ENCODE results near the gene DIP2C. TPM values are rescaled to one million over a fixed set of nuclear protein-coding genes. Genes with fewer than 3 reads are reported as not detected.

The DIP2C gene
- total RNA-seq, 1 donor from 2014 or later, result 10.1 TPM

DNA sequence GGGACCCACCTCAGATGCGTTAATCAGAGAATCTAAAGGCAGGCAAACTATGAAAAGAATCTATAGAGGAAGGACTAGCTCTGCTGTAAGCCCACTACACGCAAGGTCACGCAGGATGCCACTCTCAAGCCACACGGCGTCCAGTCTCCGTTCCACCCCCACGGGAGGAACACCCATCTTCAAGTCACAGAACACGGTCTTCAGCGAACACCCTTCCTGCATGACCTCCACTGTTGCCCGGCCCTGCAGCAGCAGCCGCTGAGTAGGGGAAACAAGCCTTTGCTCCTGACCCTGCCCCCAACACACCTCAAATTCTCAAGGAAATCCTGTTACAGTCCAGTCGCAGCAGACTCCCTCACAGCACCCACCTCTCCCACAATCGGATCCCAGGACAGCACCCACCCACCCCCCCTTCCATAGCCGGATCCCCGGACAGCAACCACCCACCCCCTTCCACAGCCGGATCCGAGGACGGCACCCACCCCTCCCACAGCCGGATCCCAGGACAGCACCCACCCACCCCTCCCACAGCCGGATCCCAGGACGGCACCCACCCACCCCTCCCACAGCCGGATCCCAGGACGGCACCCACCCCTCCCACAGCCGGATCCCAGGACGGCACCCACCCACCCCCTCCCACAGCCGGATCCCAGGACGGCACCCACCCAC is 133.7 kb downstream of the DIP2C start:
- Histone ChIP-seq H3F3A (ENCODE audit: low read depth) (no peaks in the 10 kb centered on the region), H4K20me1 (ENCODE audit: low read depth) (peaks cover 62% of the 10 kb centered on the region), H3K27me3 (no peaks in the 10 kb centered on the region), H3K4me1 (peaks cover 9% of the 10 kb centered on the region), H3K36me3 (no peaks in the 10 kb centered on the region), H3K4me2 (no peak overlapping the region), H3K27ac (no peak overlapping the region), H3K9ac (no peak overlapping the region), H3K9me3 (ENCODE audit: low read depth) (no peaks in the 10 kb centered on the region), H2AFZ (replicated peaks) (no peak overlapping the region), H3K79me2 (ENCODE audit: low read depth) (peaks cover 55% of the 10 kb centered on the region), H3K4me3 (no peak overlapping the region)
- no peak overlapping the region for H3K27ac Mint-ChIP-seq
- H3K4me3 Mint-ChIP-seq, result no peak overlapping the region
- DNase-seq (ENCODE audit: low spot score), result no peak
- peaks cover 5% of the 10 kb centered on the region for H3K27me3 Mint-ChIP-seq (ENCODE audit: insufficient read depth, low read depth)
- TF ChIP-seq EZH2phosphoT487 (IDR thresholded peaks at IDR 0.05) (no peak), EZH2 (IDR thresholded peaks at IDR 0.05) (no peak)
- TF ChIP-seq, protein P1, sequence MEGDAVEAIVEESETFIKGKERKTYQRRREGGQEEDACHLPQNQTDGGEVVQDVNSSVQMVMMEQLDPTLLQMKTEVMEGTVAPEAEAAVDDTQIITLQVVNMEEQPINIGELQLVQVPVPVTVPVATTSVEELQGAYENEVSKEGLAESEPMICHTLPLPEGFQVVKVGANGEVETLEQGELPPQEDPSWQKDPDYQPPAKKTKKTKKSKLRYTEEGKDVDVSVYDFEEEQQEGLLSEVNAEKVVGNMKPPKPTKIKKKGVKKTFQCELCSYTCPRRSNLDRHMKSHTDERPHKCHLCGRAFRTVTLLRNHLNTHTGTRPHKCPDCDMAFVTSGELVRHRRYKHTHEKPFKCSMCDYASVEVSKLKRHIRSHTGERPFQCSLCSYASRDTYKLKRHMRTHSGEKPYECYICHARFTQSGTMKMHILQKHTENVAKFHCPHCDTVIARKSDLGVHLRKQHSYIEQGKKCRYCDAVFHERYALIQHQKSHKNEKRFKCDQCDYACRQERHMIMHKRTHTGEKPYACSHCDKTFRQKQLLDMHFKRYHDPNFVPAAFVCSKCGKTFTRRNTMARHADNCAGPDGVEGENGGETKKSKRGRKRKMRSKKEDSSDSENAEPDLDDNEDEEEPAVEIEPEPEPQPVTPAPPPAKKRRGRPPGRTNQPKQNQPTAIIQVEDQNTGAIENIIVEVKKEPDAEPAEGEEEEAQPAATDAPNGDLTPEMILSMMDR (IDR thresholded peaks at IDR 0.05), result no peak
- peaks cover 14% of the 10 kb centered on the region for H3K9me3 Mint-ChIP-seq
- H3K36me3 Mint-ChIP-seq, result peaks cover 12% of the 10 kb centered on the region
- peaks cover 37% of the 10 kb centered on the region for H3K4me1 Mint-ChIP-seq

GRCh38 chr10:555281-555680 is 134.2 kb downstream of the DIP2C start:
- no peak overlapping the region for H3K4me2 ChIP-seq
- H3K4me1 Mint-ChIP-seq, result peaks cover 35% of the 10 kb centered on the region
- no peaks in the 10 kb centered on the region for H3K27me3 ChIP-seq
- no peak overlapping the region for H3K4me3 Mint-ChIP-seq
- H3K9me3 Mint-ChIP-seq, result peaks cover 8% of the 10 kb centered on the region
- no peak overlapping the region for H2AFZ ChIP-seq (replicated peaks)
- TF ChIP-seq EZH2 (IDR thresholded peaks at IDR 0.05) (no peak), EZH2phosphoT487 (IDR thresholded peaks at IDR 0.05) (no peak)
- TF ChIP-seq, protein P1 (IDR thresholded peaks at IDR 0.05), result no peak
- no peak overlapping the region for H3K4me3 ChIP-seq
- no peak overlapping the region for H3K27ac Mint-ChIP-seq
- H3K9ac ChIP-seq, result no peak overlapping the region
- H3K4me1 ChIP-seq, result peaks cover 9% of the 10 kb centered on the region
- peaks cover 67% of the 10 kb centered on the region for H4K20me1 ChIP-seq (ENCODE audit: low read depth)
- no peak for DNase-seq (ENCODE audit: low spot score)
- no peaks in the 10 kb centered on the region for H3K36me3 ChIP-seq
- no peak overlapping the region for H3K27ac ChIP-seq
- H3K27me3 Mint-ChIP-seq (ENCODE audit: insufficient read depth, low read depth), result peaks cover 5% of the 10 kb centered on the region
- no peaks in the 10 kb centered on the region for H3K9me3 ChIP-seq (ENCODE audit: low read depth)
- H3K36me3 Mint-ChIP-seq, result peaks cover 8% of the 10 kb centered on the region
- peaks cover 50% of the 10 kb centered on the region for H3K79me2 ChIP-seq (ENCODE audit: low read depth)
- H3F3A ChIP-seq (ENCODE audit: low read depth), result no peaks in the 10 kb centered on the region

DNA sequence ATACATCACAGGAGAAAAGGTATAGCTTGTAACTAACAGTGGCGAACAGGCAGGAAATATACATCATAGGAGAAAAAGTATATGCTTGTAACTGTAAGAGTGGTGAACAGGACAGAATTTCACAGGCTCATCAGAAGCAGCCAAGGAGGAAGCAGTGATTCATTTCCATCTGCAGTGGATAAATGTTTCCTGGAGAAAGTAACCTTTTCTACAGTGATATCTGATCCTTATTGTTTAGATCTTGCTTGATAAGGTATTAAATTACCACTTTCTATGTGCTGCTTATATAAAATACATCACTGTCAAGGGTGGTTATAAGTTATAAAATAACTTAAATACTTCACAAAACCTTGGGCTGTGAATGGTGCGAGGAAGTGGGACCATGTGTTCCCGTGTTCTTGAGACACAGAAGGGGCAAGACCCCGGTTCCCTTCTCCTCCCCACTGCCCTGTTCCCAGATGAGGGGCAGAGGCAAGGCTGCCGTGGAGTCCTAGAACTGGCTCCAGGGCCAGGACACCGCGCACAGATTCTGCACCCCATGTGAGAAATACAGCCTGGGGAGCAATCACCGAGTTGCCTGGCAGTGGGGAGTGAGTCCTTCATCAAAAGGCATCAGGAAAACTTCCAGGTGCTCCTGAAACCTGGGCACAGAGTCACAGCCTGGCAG is 135.2 kb downstream of the DIP2C start:
- H4K20me1 ChIP-seq (ENCODE audit: low read depth), result peaks cover 77% of the 10 kb centered on the region
- no peak for DNase-seq (ENCODE audit: low spot score)

More for the DNA sequence above, 135.2 kb downstream of the DIP2C start:
- Histone ChIP-seq H3K4me1 (peaks cover 7% of the 10 kb centered on the region), H2AFZ (replicated peaks) (no peak overlapping the region), H3F3A (ENCODE audit: low read depth) (no peaks in the 10 kb centered on the region), H3K9me3 (ENCODE audit: low read depth) (no peaks in the 10 kb centered on the region), H3K4me2 (no peak overlapping the region), H3K27ac (no peak overlapping the region), H3K27me3 (no peaks in the 10 kb centered on the region), H3K4me3 (no peak overlapping the region), H3K79me2 (ENCODE audit: low read depth) (peaks cover 40% of the 10 kb centered on the region), H3K9ac (no peak overlapping the region), H3K36me3 (no peaks in the 10 kb centered on the region)
- peaks cover 4% of the 10 kb centered on the region for H3K9me3 Mint-ChIP-seq
- no peak overlapping the region for H3K4me3 Mint-ChIP-seq
- peaks cover 31% of the 10 kb centered on the region for H3K4me1 Mint-ChIP-seq
- H3K27me3 Mint-ChIP-seq (ENCODE audit: insufficient read depth, low read depth), result peaks cover 5% of the 10 kb centered on the region
- H3K27ac Mint-ChIP-seq, result no peak overlapping the region
- H3K36me3 Mint-ChIP-seq, result peaks cover 8% of the 10 kb centered on the region
- TF ChIP-seq EZH2phosphoT487 (IDR thresholded peaks at IDR 0.05) (no peak), EZH2 (IDR thresholded peaks at IDR 0.05) (no peak)
- TF ChIP-seq, protein P1 (IDR thresholded peaks at IDR 0.05), result no peak

Measured in neural progenitor cell (in vitro differentiated cells).